Mucosa of descending colon (tissue), 3 donors: Measurements from ENCODE around the gene LCT. TPM values are rescaled to one million over a fixed set of nuclear protein-coding genes. Genes with fewer than 3 reads are reported as not detected.
"Not testable (repeated sequence)": the region's sequence is repeated elsewhere in the genome, so short reads cannot be mapped to it uniquely, and the experiment has no call there.

ENCODE experiments used
- ATAC-seq: fragments of 200-7000 bp; cut with Tn5 transposase; one replicate; pipeline ENCODE4 v1.9.1; 2020; ENCODE audit warnings: mild to moderate bottlenecking, moderate library complexity
- DNase-seq, 3 donors: peaks; one replicate each; pipeline ENCODE4 v3.0.0-alpha.2; 2020
- H3K36me3 ChIP-seq: fragments of 200-600 bp; one replicate; pipeline ENCODE4 v1.8.0; 2021; ENCODE audit warnings: low read depth, mild to moderate bottlenecking
- H3K4me1 ChIP-seq: fragments of 200-600 bp; one replicate; pipeline ENCODE4 v1.8.0; 2021; ENCODE audit warnings: low read depth, mild to moderate bottlenecking
- H3K4me3 ChIP-seq: fragments of 200-600 bp; one replicate; pipeline ENCODE4 v1.8.0; 2021; ENCODE audit warnings: mild to moderate bottlenecking
- H3K9me3 ChIP-seq: fragments of 200-600 bp; one replicate; pipeline ENCODE4 v1.8.0; 2021; ENCODE audit warnings: mild to moderate bottlenecking
- CTCF ChIP-seq: fragments of 200-600 bp; IDR thresholded peaks from one replicate; pipeline ENCODE4 v1.8.0; 2022; ENCODE audit warnings: antibody characterized with exemption, mild to moderate bottlenecking
- intact Hi-C, 2 donors: fragments of 100-400 bp; cut with DNase I in 1 of 2; cut with micrococcal nuclease in 1 of 2; formaldehyde crosslinking; loops; one replicate each; pipeline versions ENCODE4 v1.11.0 to v1.11.1; 2022; cut with DNase I, micrococcal nuclease
- total RNA-seq, 3 donors: library from RNA; stranded (reverse); fragmentation: NEBNext Ultra II Directional in 2 of 3; extraction: Animal tissue kit (Norgen Biotek cat#: 25700) in 2 of 3; gene quantifications; one replicate each; pipeline versions ENCODE4 v1.2.1 to v1.2.4, GENCODE V29; 2021 to 2023
- donor health status: DM: no; HTN: no; CAD: no; lungs with moderate emphysema.
- donor health status: DM: no; HTN: no; CAD: no.
- donor health status: DM: no; HTN: yes; CAD: no.

Gene LCT
- total RNA-seq, 3 donors from 2014 or later, result 0.09 to 0.19 (median 0.09) TPM

DNA sequence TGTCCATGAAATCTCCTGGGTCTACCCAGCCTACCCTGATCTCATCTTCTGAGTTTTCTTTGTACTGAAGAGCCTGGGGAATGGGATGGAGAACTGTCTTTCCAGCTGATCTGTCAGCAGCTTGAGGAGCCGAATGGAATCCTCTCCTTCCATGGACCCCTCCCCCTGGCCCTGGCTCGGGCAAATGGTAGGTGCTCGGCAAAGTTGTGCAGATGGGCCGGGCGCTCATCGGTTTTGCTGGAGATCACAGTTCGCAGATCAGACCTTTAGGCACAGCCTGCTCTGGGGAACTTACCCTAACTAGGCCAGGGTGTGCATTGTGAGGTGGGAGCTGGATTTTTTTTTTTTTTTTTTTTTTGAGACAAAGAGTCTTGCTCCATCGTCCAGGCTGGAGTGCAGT is 40.4 kb downstream of the LCT start:
- Histone ChIP-seq H3K4me3 (no peak overlapping the region), H3K4me1 (no peaks in the 10 kb centered on the region), H3K9me3 (peaks cover 18% of the 10 kb centered on the region), H3K36me3 (no peaks in the 10 kb centered on the region)
- intact Hi-C loops, result no loop called here
- ATAC-seq (no peak), DNase-seq (no peak)
- no peak for TF ChIP-seq CTCF

- H3K4me3 ChIP-seq, ATAC-seq, H3K9me3 ChIP-seq, H3K4me1 ChIP-seq, DNase-seq, intact Hi-C loops, H3K36me3 ChIP-seq: not testable (repeated sequence)
Observed at GRCh38 chr2:135795641-135796040, 41.3 kb downstream of the LCT start.

GRCh38 chr2:135792401-135793150 is 44.4 kb downstream of the LCT start:
- no peaks in the 10 kb centered on the region for H3K9me3 ChIP-seq
- H3K4me1 ChIP-seq, result no peaks in the 10 kb centered on the region
- intact Hi-C loops, result no loop called here
- H3K4me3 ChIP-seq, result no peak overlapping the region
- ATAC-seq (peak; percentile 20), DNase-seq (no peak)
- no peak for TF ChIP-seq CTCF
- no peaks in the 10 kb centered on the region for H3K36me3 ChIP-seq

GRCh38 chr2:135791418-135792190 is 45.4 kb downstream of the LCT start:
- intact Hi-C loops, result no loop called here
- ATAC-seq, result no peak

GRCh38 chr2:135790423-135790822 is 46.6 kb downstream of the LCT start:
- intact Hi-C loops, result no loop called here
- no peak overlapping the region for H3K4me3 ChIP-seq
- H3K4me1 ChIP-seq, result no peaks in the 10 kb centered on the region
- H3K36me3 ChIP-seq, result no peaks in the 10 kb centered on the region
- no peak for DNase-seq
- no peak for ATAC-seq
- no peaks in the 10 kb centered on the region for H3K9me3 ChIP-seq
- no peak for TF ChIP-seq CTCF

More at GRCh38 chr2:135791418-135792190, 45.4 kb downstream of the LCT start:
- TF ChIP-seq CTCF, result no peak
- Histone ChIP-seq H3K4me3 (no peak overlapping the region), H3K9me3 (no peaks in the 10 kb centered on the region), H3K4me1 (no peaks in the 10 kb centered on the region), H3K36me3 (no peaks in the 10 kb centered on the region)
- no peak for DNase-seq

DNA sequence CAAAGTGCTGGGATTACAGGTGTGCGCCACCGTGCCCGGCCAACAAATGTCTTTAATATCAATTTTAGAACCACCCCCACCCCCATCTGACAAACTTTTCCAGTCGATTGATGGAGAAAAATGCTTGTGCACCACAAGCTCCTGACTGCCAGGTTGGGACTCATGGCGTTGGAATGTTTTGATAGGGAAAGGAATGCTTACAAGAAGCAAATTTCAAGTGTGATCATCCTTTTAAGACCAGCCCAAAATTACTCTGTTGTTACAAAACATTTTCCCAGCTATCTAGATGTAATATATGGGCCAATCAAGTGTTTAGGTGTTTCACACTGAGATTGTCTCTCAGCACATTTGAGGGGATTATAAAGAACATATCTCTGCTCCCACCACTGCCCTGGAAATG is 50.2 kb downstream of the LCT start:
- Histone ChIP-seq H3K9me3 (no peaks in the 10 kb centered on the region), H3K36me3 (no peaks in the 10 kb centered on the region), H3K4me1 (no peaks in the 10 kb centered on the region), H3K4me3 (no peak overlapping the region)
- ATAC-seq (no peak), DNase-seq (no peak)
- TF ChIP-seq CTCF, result no peak
- intact Hi-C loops, result no loop called here
